ENCODE data around the gene CA12. TPM values are rescaled to one million over a fixed set of nuclear protein-coding genes. Genes with fewer than 3 reads are reported as not detected.

Gene CA12
- total and polyA plus RNA-seq, 10 of the 15 experiments (the other 5 are each of a cell fraction or from before 2014, with no cell fraction given), result 0.03 to 0.10 TPM; not detected in 8

DNA sequence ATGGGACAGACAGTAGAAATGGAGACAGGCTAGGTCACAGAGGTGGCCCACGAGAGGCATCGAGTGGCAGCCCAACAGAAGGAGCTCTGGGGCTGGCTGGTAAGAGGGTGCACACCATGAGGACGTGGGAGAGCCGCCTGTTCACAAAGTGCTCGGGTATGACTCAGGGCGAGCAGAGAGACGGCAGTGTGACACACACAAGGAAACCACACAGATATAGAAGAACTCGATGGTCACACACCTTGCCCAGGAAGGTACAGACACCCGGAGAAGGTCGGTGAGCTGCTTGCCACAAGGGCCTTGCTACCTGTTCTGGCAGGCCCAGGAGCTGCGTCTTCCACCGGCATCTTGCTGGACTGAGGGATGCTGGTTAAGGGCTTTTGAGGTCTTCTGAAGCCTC is 50.2 kb downstream of the CA12 start (continued):
- TF ChIP-seq, protein P1, sequence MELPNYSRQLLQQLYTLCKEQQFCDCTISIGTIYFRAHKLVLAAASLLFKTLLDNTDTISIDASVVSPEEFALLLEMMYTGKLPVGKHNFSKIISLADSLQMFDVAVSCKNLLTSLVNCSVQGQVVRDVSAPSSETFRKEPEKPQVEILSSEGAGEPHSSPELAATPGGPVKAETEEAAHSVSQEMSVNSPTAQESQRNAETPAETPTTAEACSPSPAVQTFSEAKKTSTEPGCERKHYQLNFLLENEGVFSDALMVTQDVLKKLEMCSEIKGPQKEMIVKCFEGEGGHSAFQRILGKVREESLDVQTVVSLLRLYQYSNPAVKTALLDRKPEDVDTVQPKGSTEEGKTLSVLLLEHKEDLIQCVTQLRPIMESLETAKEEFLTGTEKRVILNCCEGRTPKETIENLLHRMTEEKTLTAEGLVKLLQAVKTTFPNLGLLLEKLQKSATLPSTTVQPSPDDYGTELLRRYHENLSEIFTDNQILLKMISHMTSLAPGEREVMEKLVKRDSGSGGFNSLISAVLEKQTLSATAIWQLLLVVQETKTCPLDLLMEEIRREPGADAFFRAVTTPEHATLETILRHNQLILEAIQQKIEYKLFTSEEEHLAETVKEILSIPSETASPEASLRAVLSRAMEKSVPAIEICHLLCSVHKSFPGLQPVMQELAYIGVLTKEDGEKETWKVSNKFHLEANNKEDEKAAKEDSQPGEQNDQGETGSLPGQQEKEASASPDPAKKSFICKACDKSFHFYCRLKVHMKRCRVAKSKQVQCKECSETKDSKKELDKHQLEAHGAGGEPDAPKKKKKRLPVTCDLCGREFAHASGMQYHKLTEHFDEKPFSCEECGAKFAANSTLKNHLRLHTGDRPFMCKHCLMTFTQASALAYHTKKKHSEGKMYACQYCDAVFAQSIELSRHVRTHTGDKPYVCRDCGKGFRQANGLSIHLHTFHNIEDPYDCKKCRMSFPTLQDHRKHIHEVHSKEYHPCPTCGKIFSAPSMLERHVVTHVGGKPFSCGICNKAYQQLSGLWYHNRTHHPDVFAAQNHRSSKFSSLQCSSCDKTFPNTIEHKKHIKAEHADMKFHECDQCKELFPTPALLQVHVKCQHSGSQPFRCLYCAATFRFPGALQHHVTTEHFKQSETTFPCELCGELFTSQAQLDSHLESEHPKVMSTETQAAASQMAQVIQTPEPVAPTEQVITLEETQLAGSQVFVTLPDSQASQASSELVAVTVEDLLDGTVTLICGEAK (IDR thresholded peaks at IDR 0.05; ENCODE audit: borderline replicate concordance), result no peak
- TF ChIP-seq, protein P2, sequence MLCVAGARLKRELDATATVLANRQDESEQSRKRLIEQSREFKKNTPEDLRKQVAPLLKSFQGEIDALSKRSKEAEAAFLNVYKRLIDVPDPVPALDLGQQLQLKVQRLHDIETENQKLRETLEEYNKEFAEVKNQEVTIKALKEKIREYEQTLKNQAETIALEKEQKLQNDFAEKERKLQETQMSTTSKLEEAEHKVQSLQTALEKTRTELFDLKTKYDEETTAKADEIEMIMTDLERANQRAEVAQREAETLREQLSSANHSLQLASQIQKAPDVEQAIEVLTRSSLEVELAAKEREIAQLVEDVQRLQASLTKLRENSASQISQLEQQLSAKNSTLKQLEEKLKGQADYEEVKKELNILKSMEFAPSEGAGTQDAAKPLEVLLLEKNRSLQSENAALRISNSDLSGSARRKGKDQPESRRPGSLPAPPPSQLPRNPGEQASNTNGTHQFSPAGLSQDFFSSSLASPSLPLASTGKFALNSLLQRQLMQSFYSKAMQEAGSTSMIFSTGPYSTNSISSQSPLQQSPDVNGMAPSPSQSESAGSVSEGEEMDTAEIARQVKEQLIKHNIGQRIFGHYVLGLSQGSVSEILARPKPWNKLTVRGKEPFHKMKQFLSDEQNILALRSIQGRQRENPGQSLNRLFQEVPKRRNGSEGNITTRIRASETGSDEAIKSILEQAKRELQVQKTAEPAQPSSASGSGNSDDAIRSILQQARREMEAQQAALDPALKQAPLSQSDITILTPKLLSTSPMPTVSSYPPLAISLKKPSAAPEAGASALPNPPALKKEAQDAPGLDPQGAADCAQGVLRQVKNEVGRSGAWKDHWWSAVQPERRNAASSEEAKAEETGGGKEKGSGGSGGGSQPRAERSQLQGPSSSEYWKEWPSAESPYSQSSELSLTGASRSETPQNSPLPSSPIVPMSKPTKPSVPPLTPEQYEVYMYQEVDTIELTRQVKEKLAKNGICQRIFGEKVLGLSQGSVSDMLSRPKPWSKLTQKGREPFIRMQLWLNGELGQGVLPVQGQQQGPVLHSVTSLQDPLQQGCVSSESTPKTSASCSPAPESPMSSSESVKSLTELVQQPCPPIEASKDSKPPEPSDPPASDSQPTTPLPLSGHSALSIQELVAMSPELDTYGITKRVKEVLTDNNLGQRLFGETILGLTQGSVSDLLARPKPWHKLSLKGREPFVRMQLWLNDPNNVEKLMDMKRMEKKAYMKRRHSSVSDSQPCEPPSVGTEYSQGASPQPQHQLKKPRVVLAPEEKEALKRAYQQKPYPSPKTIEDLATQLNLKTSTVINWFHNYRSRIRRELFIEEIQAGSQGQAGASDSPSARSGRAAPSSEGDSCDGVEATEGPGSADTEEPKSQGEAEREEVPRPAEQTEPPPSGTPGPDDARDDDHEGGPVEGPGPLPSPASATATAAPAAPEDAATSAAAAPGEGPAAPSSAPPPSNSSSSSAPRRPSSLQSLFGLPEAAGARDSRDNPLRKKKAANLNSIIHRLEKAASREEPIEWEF (IDR thresholded peaks at IDR 0.05; ENCODE audit: insufficient replicate concordance, low read depth, low read length), result no peak
- TF ChIP-seq LARP7 (IDR thresholded peaks at IDR 0.05) (no peak), TCF7 (IDR thresholded peaks at IDR 0.05; ENCODE audit: borderline replicate concordance) (no peak), EGR1 (IDR thresholded peaks at IDR 0.05; ENCODE audit: borderline replicate concordance in 1 of 2, low read depth in 2 of 2, low read length in 2 of 2) (no peak), HCFC1 (IDR thresholded peaks at IDR 0.05; ENCODE audit: low read length) (no peak), SMC3 (IDR thresholded peaks at IDR 0.05; ENCODE audit: borderline replicate concordance, low read length) (no peak), KDM1A (IDR thresholded peaks at IDR 0.05; ENCODE audit: borderline replicate concordance) (no peak), TBL1XR1 (IDR thresholded peaks at IDR 0.05; ENCODE audit: low read depth, low read length) (no peak), ZNF384 (IDR thresholded peaks at IDR 0.05; ENCODE audit: borderline replicate concordance, low read depth, low read length) (no peak), SREBF2 (IDR thresholded peaks at IDR 0.05; ENCODE audit: low read length) (no peak), ZNF217 (IDR thresholded peaks at IDR 0.05) (no peak), BCL11A (IDR thresholded peaks at IDR 0.05; ENCODE audit: low read depth, low read length) (no peak), POLR2AphosphoS5 (IDR thresholded peaks at IDR 0.05; ENCODE audit: low read length) (no peak)
- TF ChIP-seq, protein P3, sequence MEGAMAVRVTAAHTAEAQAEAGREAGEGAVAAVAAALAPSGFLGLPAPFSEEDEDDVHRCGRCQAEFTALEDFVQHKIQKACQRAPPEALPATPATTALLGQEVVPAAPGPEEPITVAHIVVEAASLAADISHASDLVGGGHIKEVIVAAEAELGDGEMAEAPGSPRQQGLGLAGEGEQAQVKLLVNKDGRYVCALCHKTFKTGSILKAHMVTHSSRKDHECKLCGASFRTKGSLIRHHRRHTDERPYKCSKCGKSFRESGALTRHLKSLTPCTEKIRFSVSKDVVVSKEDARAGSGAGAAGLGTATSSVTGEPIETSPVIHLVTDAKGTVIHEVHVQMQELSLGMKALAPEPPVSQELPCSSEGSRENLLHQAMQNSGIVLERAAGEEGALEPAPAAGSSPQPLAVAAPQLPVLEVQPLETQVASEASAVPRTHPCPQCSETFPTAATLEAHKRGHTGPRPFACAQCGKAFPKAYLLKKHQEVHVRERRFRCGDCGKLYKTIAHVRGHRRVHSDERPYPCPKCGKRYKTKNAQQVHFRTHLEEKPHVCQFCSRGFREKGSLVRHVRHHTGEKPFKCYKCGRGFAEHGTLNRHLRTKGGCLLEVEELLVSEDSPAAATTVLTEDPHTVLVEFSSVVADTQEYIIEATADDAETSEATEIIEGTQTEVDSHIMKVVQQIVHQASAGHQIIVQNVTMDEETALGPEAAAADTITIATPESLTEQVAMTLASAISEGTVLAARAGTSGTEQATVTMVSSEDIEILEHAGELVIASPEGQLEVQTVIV (IDR thresholded peaks at IDR 0.05; ENCODE audit: borderline replicate concordance, partially characterized antibody), result no peak
- TF ChIP-seq, protein P4, sequence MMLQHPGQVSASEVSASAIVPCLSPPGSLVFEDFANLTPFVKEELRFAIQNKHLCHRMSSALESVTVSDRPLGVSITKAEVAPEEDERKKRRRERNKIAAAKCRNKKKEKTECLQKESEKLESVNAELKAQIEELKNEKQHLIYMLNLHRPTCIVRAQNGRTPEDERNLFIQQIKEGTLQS (IDR thresholded peaks at IDR 0.05; ENCODE audit: borderline replicate concordance, extremely low read depth, low read depth, low read length), result no peak
